Right renal cortex interstitium (tissue), 3 donors: ENCODE results near the gene ITPR1. TPM values are rescaled to one million over a fixed set of nuclear protein-coding genes. Genes with fewer than 3 reads are reported as not detected.
"Not testable (repeated sequence)": the region's sequence is repeated elsewhere in the genome, so short reads cannot be mapped to it uniquely, and the experiment has no call there.

Experiments used
- DNase-seq, 3 donors: peaks; one replicate each; pipeline ENCODE4 v3.0.0-alpha.2; 2013; ENCODE audit warnings: low read depth in 3 of 3, low spot score in 2 of 3
- polyA plus RNA-seq, 3 donors: library from polyadenylated mRNA; unstranded; fragments of 120-200 nt; gene quantifications; one replicate each; pipeline ENCODE4 v1.2.1, GENCODE V29; 2013; ENCODE audit not compliant: insufficient read length in 3 of 3

ITPR1 gene
- 10 to 100 TPM; 53.7 to 55.5 (median 53.7) TPM for polyA plus RNA-seq

GRCh38 chr3:4493014-4493940, at the start of gene ITPR1:
TSS of gene ITPR1 (plus strand) at chr3:4493348. CDS start at chr3:4516492, 23,144 bp downstream.
- peak; percentile 95 to 99 (median 99) for DNase-seq

DNA sequence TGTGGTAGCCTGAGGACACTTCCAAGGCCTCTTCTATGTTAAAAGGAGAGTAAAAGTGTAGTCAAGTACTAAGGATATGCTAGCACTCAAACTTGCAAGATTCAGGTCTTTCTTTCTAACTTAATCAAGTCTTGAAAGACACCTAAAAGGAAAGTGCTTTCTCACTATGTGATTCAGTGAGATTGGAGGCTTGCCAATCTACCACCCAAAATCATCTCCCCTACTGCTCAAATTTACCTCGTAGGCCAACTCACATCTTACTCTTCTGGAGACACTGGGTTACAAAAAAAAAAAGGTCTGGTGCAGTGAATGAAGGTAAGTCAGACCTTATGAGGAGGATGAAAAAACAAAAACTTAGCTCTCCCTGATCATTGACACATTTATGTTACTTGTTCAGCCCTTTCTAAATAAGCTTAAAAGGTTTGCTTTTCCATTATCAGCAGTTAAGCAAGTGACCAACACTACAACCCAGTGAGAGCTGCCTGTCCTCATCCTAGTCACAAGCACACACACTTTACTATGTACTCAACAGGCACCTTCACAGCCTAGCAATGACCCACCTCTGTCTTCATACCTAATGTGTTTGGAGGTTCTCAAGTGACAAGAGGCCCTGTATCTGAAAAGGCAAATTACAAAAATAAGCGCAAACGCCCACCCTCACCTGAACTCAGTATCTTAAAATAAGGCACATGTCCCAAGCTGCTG, 45.7 kb upstream of the ITPR1 start:
- DNase-seq: no peak

GRCh38 chr3:4448187-4448586, 45.0 kb upstream of the ITPR1 start:
- DNase-seq: no peak

DNA sequence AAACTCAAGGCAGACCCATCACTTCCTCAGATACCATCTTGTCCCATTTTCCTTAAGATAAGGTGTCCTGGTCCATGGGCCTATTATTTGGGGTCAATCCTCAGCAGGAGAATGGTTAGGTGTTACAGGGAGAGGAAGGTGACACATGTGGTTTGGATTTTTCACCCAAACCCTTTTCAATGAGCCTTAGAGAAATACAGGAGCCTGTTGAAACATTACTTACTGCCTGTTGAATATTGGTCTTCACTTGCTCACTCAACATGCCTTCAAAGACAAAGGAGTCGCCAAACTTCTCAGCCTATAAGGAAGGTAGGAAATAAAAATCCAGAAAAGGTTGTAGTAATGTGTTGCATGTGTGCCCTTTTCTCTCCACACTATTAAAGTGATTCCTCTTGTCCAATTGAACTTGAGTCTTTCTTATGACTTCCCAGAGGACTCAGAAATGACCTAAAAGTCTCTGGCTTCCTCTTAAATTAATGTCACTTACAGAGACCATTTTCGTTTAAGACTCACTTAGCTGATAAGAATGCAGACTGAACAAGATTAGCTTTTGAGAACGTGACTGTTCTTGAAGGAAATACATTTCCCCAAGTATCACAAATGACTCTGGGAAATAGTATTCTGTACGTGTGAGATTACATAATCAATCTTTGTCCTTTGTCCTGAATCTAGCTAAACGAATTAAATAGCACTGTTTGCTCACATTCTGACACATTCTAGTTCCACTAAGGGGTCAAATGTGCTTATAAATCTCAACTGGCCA, 43.9 kb upstream of the ITPR1 start:
- DNase-seq: no peak

GRCh38 chr3:4454142-4454541, 39.0 kb upstream of the ITPR1 start:
- DNase-seq: no peak

GRCh38 chr3:4456780-4457179, 36.4 kb upstream of the ITPR1 start:
- not testable (repeated sequence) for DNase-seq

- no peak for DNase-seq
Measured at GRCh38 chr3:4458961-4459360, 34.2 kb upstream of the ITPR1 start.

- DNase-seq: no peak
Measured at GRCh38 chr3:4460334-4460733, 32.8 kb upstream of the ITPR1 start.

GRCh38 chr3:4461468-4462090, 31.6 kb upstream of the ITPR1 start:
- no peak for DNase-seq

- no peak for DNase-seq
Measured at GRCh38 chr3:4462369-4463040, 30.6 kb upstream of the ITPR1 start.

DNA sequence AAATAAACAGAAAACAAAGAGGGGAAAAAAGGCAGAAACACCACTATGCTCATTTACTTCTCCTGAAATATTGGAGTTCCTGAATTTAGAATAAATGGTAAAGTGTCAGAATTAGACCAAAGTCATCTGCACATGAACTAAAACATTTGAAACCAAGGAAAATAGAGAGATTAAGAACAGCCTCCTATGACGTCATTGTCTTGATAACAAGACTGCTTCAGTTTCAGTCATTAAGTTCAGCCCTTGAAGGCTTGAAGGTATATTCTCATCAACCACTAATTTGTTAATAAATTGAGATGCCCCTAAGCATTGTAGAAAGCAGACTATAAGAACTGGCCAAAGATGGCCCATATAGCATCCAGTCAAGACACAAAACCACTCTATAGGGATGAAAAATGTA, 28.6 kb upstream of the ITPR1 start:
- no peak for DNase-seq

DNA sequence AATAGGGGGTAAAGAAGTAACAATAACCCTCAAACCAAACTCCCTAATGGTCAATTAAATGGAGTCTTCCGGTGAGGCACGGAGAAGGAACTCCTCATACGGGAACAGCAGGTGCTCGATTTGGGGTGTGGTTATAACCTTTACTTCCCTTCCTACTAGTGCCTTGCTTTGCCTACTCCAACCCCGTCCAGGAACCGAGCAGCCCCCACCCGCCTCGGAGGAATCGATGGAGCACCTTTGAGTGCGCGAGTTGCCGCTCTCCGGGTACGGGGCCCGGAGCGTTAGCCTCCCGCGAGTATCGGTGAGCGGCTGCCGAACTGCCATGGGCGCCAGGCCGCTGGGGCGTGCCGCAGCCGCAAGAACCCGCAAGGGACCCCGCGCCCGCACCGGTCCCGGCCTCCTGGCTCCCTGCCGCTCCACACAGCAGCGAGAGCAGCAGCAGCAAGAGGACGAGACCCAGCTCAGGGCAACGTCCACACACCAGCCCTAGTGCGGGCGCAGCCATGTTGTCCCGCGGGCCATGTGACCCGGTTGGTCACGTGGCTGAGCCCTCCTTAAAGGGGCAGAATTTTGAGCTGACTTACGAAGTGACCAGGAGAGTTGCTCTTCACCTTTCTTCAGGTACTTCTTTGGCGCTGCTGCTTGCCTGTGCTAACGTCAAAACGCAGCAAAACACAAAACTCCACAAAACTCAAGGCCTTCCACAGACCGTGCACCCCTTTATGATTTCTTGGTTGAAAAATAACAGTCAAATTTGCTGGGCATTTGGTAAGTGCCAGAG, 26.2 kb upstream of the ITPR1 start, which contains the start of gene SUMF1:
TSS of gene SUMF1 (minus strand) at position 529 of the 781 bp plus-strand sequence. CDS start at position 505, 24 bp downstream.
- peak in 2 of 3 donors; percentile 60 to 69 for DNase-seq

DNA sequence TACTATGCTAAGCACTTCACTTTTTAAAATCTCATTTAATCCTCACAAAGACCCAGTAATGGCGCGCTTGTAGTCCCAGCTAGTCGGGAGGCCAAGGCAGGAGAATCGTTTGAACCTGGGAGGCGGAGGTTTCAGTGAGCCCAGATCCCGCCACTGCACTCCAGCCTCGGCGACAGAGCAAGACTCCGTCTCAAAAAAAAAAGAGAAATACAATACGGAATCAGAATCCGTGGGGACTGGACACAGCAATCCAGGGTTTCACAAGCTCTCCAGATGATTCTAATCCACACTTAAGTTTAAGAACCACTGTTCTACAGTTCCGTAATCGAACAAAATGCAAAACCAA, 25.7 kb upstream of the ITPR1 start:
- no peak for DNase-seq

GRCh38 chr3:4471907-4472306, 21.2 kb upstream of the ITPR1 start:
- no peak for DNase-seq

GRCh38 chr3:4472312-4472711, 20.8 kb upstream of the ITPR1 start:
- no peak for DNase-seq

- DNase-seq: no peak
Measured at GRCh38 chr3:4472766-4473165, 20.4 kb upstream of the ITPR1 start.

DNA sequence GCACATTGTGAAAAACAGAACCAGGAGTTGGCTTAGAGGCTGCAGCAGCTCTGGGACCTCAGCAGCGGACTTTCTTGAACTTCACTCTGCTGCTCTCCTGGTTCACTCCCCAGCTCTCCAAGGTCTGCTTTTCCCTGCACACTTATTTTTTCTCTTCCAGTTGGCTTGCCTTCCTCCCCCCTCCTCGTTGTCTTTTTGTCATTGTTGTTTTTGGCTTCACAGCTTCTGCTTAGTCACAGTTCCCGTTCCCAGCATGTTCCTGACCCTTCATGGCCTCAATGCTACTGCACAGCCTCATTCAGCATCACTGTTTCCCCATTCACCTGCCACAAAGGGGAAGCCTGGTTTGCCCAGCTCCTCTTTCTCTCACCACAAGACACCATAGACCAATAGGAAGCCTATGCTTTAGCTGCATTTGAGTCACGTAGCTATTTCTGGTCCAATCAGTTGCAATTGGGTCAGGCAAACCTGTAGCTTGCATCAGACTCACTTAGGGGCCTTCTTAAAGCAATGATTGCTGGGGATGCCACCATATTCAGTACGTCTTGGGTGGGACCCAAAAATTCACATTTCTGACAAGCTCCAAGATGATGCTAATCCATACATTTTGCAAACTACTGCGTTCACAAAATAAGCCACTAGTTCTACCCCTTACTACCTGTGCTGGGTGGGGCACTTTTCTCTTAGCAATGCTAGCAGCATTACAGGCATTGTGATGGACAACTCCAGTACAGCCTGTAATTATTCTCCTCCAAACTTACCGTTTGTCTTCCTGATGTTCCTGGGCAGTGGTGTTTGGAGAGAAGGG, 18.3 kb upstream of the ITPR1 start:
- DNase-seq: no peak

DNA sequence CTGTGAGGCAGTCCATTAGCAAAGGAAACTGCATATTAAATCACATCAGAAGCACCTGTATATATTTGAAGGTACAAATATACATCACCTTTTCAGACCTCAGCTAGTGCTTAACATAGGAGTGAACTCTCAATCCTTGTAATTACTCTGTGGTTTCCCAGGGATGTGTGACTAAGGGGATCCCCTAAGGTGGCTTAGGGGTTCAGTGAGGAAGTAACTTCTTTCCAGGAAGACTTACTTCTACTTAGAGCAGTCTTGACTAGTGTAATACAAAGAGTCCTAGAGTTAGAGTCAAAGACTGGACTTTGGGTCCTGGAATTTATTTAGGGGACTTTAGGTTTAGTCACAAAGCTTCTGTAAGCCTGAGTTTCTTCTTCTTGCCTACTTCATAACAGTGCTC, 17.3 kb upstream of the ITPR1 start:
- no peak for DNase-seq
